Fibroblast of skin of back (primary cell): Measurements from ENCODE around the gene MYO16. TPM values are rescaled to one million over a fixed set of nuclear protein-coding genes. Genes with fewer than 3 reads are reported as not detected.

Experiments
- DNase-seq: peaks from one replicate; pipeline ENCODE4 v3.0.0-alpha.2; 2013
- polyA plus RNA-seq, 2 experiments: library from polyadenylated mRNA; unstranded; fragments of 120-200 nt; gene quantifications; one replicate each; pipeline ENCODE4 v1.2.1, GENCODE V29; 2013; ENCODE audit not compliant: insufficient read length in 2 of 2

The MYO16 gene
- polyA plus RNA-seq (2013, experiment 1 of 2; ENCODE audit: insufficient read length): 0.11 TPM
- 0.07 TPM for polyA plus RNA-seq (2013, experiment 2 of 2; ENCODE audit: insufficient read length)

- no peak for DNase-seq
Measured at GRCh38 chr13:108629181-108629752, at the start of gene MYO16. TSS of gene MYO16 (plus strand) at chr13:108629611. CDS start at chr13:108629845, 234 bp downstream.

GRCh38 chr13:108586826-108587225 lies 42.6 kb upstream of the MYO16 start:
- no peak for DNase-seq

- DNase-seq: no peak
Measured at GRCh38 chr13:108588516-108588915, 40.9 kb upstream of the MYO16 start.

- DNase-seq: no peak
Measured at GRCh38 chr13:108594153-108594552, 35.3 kb upstream of the MYO16 start.

- no peak for DNase-seq
Measured at GRCh38 chr13:108595436-108596274, 33.8 kb upstream of the MYO16 start.

GRCh38 chr13:108597943-108598342 lies 31.5 kb upstream of the MYO16 start:
- no peak for DNase-seq

GRCh38 chr13:108606424-108606823 lies 23.0 kb upstream of the MYO16 start:
- DNase-seq: no peak

GRCh38 chr13:108609353-108609752 lies 20.1 kb upstream of the MYO16 start:
- peak; percentile 28 for DNase-seq

GRCh38 chr13:108610507-108610906 lies 18.9 kb upstream of the MYO16 start:
- DNase-seq: no peak

GRCh38 chr13:108615241-108615640 lies 14.2 kb upstream of the MYO16 start:
- no peak for DNase-seq

- DNase-seq: no peak
Measured at GRCh38 chr13:108618233-108618632, 11.2 kb upstream of the MYO16 start.

GRCh38 chr13:108621462-108621861 lies 7.9 kb upstream of the MYO16 start:
- DNase-seq: no peak

GRCh38 chr13:108624108-108624507 lies 5.3 kb upstream of the MYO16 start:
- DNase-seq: no peak

GRCh38 chr13:108624979-108625378 lies 4.4 kb upstream of the MYO16 start:
- no peak for DNase-seq

- DNase-seq: no peak
Measured at GRCh38 chr13:108629988-108630387, 577 bp downstream of the MYO16 start.

- DNase-seq: no peak
Measured at GRCh38 chr13:108632649-108633167, 3.3 kb downstream of the MYO16 start.

GRCh38 chr13:108638901-108639300 lies 9.5 kb downstream of the MYO16 start:
- DNase-seq: no peak

- DNase-seq: no peak
Measured at GRCh38 chr13:108643646-108644353, 14.4 kb downstream of the MYO16 start.

- no peak for DNase-seq
Measured at GRCh38 chr13:108645376-108645775, 16.0 kb downstream of the MYO16 start.

- DNase-seq: no peak
Measured at GRCh38 chr13:108650271-108650670, 20.9 kb downstream of the MYO16 start.

- DNase-seq: no peak
Measured at GRCh38 chr13:108656742-108657141, 27.3 kb downstream of the MYO16 start.

- DNase-seq: no peak
Measured at GRCh38 chr13:108657519-108657918, 28.1 kb downstream of the MYO16 start.

- DNase-seq: peak; percentile 5
Measured at GRCh38 chr13:108662528-108662927, 33.1 kb downstream of the MYO16 start.
